Measurements from ENCODE around the gene BACH1. TPM values are rescaled to one million over a fixed set of nuclear protein-coding genes. Genes with fewer than 3 reads are reported as not detected.

The BACH1 gene
- total RNA-seq, 2 experiments from 2014 or later = 19.1 to 22.1 TPM

GRCh38 chr21:29326914-29327554 lies 28.3 kb downstream of the BACH1 start:
- Mint-ChIP-seq H3K9me3 (ENCODE audit: low read depth) (no peaks in the 10 kb centered on the region), H3K4me1 (no peaks in the 10 kb centered on the region), H3K27me3 (no peaks in the 10 kb centered on the region), H3K4me3 (no peak overlapping the region), H3K27ac (no peak overlapping the region), H3K36me3 (peaks cover 22% of the 10 kb centered on the region)
- ATAC-seq (no peak), DNase-seq (no peak)
- CTCF ChIA-PET = no interaction called here

- Mint-ChIP-seq H3K4me3 (no peak overlapping the region), H3K27me3 (no peaks in the 10 kb centered on the region), H3K9me3 (ENCODE audit: low read depth) (no peaks in the 10 kb centered on the region), H3K27ac (no peak overlapping the region), H3K4me1 (no peaks in the 10 kb centered on the region), H3K36me3 (peaks cover 17% of the 10 kb centered on the region)
- CTCF ChIA-PET = interaction anchor here (1.1 kb wide), 1 partner anchor 19 kb away, joined by 4 read pairs; no protein-coding TSS in a partner anchor
- no peak for DNase-seq
- no peak for ATAC-seq
Observed at GRCh38 chr21:29329406-29329805, 30.7 kb downstream of the BACH1 start.

GRCh38 chr21:29330797-29331196 lies 32.1 kb downstream of the BACH1 start:
- no peaks in the 10 kb centered on the region for H3K9me3 Mint-ChIP-seq (ENCODE audit: low read depth)
- H3K36me3 Mint-ChIP-seq = peaks cover 21% of the 10 kb centered on the region
- CTCF ChIA-PET = no interaction called here
- no peak for DNase-seq
- no peak overlapping the region for H3K27ac Mint-ChIP-seq
- ATAC-seq = no peak
- peaks cover 8% of the 10 kb centered on the region for H3K4me1 Mint-ChIP-seq
- H3K27me3 Mint-ChIP-seq = no peaks in the 10 kb centered on the region
- H3K4me3 Mint-ChIP-seq = no peak overlapping the region

GRCh38 chr21:29332461-29333362 lies 34.0 kb downstream of the BACH1 start:
- Mint-ChIP-seq H3K27ac (no peak overlapping the region), H3K27me3 (no peaks in the 10 kb centered on the region), H3K36me3 (peaks cover 14% of the 10 kb centered on the region), H3K9me3 (ENCODE audit: low read depth) (no peaks in the 10 kb centered on the region), H3K4me1 (peaks cover 8% of the 10 kb centered on the region), H3K4me3 (no peak overlapping the region)
- CTCF ChIA-PET = no interaction called here
- no peak for ATAC-seq
- DNase-seq = no peak

- Mint-ChIP-seq H3K27ac (no peak overlapping the region), H3K27me3 (no peaks in the 10 kb centered on the region), H3K9me3 (ENCODE audit: low read depth) (no peaks in the 10 kb centered on the region), H3K36me3 (peaks cover 14% of the 10 kb centered on the region), H3K4me3 (no peak overlapping the region), H3K4me1 (peaks cover 8% of the 10 kb centered on the region)
- CTCF ChIA-PET = no interaction called here
- ATAC-seq = no peak
- no peak for DNase-seq
Observed at GRCh38 chr21:29333406-29333805, 34.7 kb downstream of the BACH1 start.

GRCh38 chr21:29334717-29335428 lies 36.2 kb downstream of the BACH1 start:
- DNase-seq (no peak), ATAC-seq (no peak)
- no peaks in the 10 kb centered on the region for H3K27me3 Mint-ChIP-seq
- CTCF ChIA-PET = no interaction called here
- H3K9me3 Mint-ChIP-seq (ENCODE audit: low read depth) = no peaks in the 10 kb centered on the region
- no peak overlapping the region for H3K4me3 Mint-ChIP-seq
- peaks cover 9% of the 10 kb centered on the region for H3K36me3 Mint-ChIP-seq
- no peak overlapping the region for H3K27ac Mint-ChIP-seq
- peaks cover 8% of the 10 kb centered on the region for H3K4me1 Mint-ChIP-seq

- H3K27ac Mint-ChIP-seq = no peak overlapping the region
- H3K4me1 Mint-ChIP-seq = peaks cover 8% of the 10 kb centered on the region
- H3K27me3 Mint-ChIP-seq = no peaks in the 10 kb centered on the region
- H3K4me3 Mint-ChIP-seq = no peak overlapping the region
- no peaks in the 10 kb centered on the region for H3K9me3 Mint-ChIP-seq (ENCODE audit: low read depth)
- peaks cover 11% of the 10 kb centered on the region for H3K36me3 Mint-ChIP-seq
- CTCF ChIA-PET = no interaction called here
- no peak for DNase-seq
- ATAC-seq = no peak
Observed at GRCh38 chr21:29335720-29336119, 37.0 kb downstream of the BACH1 start.

- H3K27me3 Mint-ChIP-seq = no peaks in the 10 kb centered on the region
- H3K4me3 Mint-ChIP-seq = no peak overlapping the region
- H3K36me3 Mint-ChIP-seq = peaks cover 11% of the 10 kb centered on the region
- H3K4me1 Mint-ChIP-seq = peaks cover 28% of the 10 kb centered on the region
- H3K9me3 Mint-ChIP-seq (ENCODE audit: low read depth) = no peaks in the 10 kb centered on the region
- DNase-seq = no peak
- H3K27ac Mint-ChIP-seq = no peak overlapping the region
- CTCF ChIA-PET = interaction anchor here (1.0 kb wide), 1 partner anchor 22 kb away, joined by 3 read pairs; no protein-coding TSS in a partner anchor
- ATAC-seq = no peak
Observed at GRCh38 chr21:29338256-29338655, 39.5 kb downstream of the BACH1 start.

- peaks cover 26% of the 10 kb centered on the region for H3K4me1 Mint-ChIP-seq
- H3K27me3 Mint-ChIP-seq = no peaks in the 10 kb centered on the region
- H3K4me3 Mint-ChIP-seq = no peak overlapping the region
- ATAC-seq (no peak), DNase-seq (no peak)
- peaks cover 11% of the 10 kb centered on the region for H3K36me3 Mint-ChIP-seq
- H3K9me3 Mint-ChIP-seq (ENCODE audit: low read depth) = no peaks in the 10 kb centered on the region
- CTCF ChIA-PET = interaction anchor here (1.6 kb wide), 1 partner anchor 8 kb away, joined by 7 read pairs; no protein-coding TSS in a partner anchor
- no peak overlapping the region for H3K27ac Mint-ChIP-seq
Observed at GRCh38 chr21:29340228-29340627, 41.5 kb downstream of the BACH1 start.

- peak; percentile 89 for ATAC-seq
- Mint-ChIP-seq H3K36me3 (peaks cover 6% of the 10 kb centered on the region), H3K9me3 (ENCODE audit: low read depth) (no peaks in the 10 kb centered on the region), H3K4me3 (peak overlapping the region; percentile 33), H3K4me1 (peaks cover 25% of the 10 kb centered on the region), H3K27me3 (no peaks in the 10 kb centered on the region), H3K27ac (peak overlapping the region; percentile 47)
- CTCF ChIA-PET = interaction anchor here (1.1 to 1.3 kb wide), 2 partner anchors 43 to 255 kb away, joined by 3 read pairs; no protein-coding TSS in a partner anchor
- DNase-seq = peak; percentile 74
Observed at GRCh38 chr21:29342363-29342957, 43.7 kb downstream of the BACH1 start.

GRCh38 chr21:29343519-29343918 lies 44.8 kb downstream of the BACH1 start:
- H3K36me3 Mint-ChIP-seq = peaks cover 6% of the 10 kb centered on the region
- DNase-seq (no peak), ATAC-seq (no peak)
- no peaks in the 10 kb centered on the region for H3K9me3 Mint-ChIP-seq (ENCODE audit: low read depth)
- CTCF ChIA-PET = interaction anchor here (1.1 to 1.2 kb wide), 2 partner anchors 44 to 254 kb away, joined by 3 read pairs; no protein-coding TSS in a partner anchor
- H3K27me3 Mint-ChIP-seq = no peaks in the 10 kb centered on the region
- H3K27ac Mint-ChIP-seq = no peak overlapping the region
- no peak overlapping the region for H3K4me3 Mint-ChIP-seq
- peaks cover 36% of the 10 kb centered on the region for H3K4me1 Mint-ChIP-seq

- Mint-ChIP-seq H3K4me1 (peaks cover 34% of the 10 kb centered on the region), H3K27ac (no peak overlapping the region), H3K9me3 (ENCODE audit: low read depth) (no peaks in the 10 kb centered on the region), H3K27me3 (no peaks in the 10 kb centered on the region), H3K4me3 (no peak overlapping the region), H3K36me3 (peaks cover 4% of the 10 kb centered on the region)
- ATAC-seq (no peak), DNase-seq (no peak)
- CTCF ChIA-PET = interaction anchor here (1.0 kb wide), 1 partner anchor 27 kb away, joined by 4 read pairs; no protein-coding TSS in a partner anchor
Observed at GRCh38 chr21:29346281-29346680, 47.6 kb downstream of the BACH1 start.

- Mint-ChIP-seq H3K27ac (no peak overlapping the region), H3K27me3 (no peaks in the 10 kb centered on the region), H3K4me1 (peaks cover 30% of the 10 kb centered on the region), H3K36me3 (peaks cover 4% of the 10 kb centered on the region), H3K9me3 (ENCODE audit: low read depth) (no peaks in the 10 kb centered on the region), H3K4me3 (no peak overlapping the region)
- ATAC-seq (no peak), DNase-seq (no peak)
- CTCF ChIA-PET = interaction anchor here (1.0 to 2.3 kb wide), 2 partner anchors 14 to 26 kb away, joined by 4 to 11 read pairs; no protein-coding TSS in a partner anchor
Observed at GRCh38 chr21:29346771-29347170, 48.0 kb downstream of the BACH1 start.
